ENCODE measurements around the gene DRC7.

DNA sequence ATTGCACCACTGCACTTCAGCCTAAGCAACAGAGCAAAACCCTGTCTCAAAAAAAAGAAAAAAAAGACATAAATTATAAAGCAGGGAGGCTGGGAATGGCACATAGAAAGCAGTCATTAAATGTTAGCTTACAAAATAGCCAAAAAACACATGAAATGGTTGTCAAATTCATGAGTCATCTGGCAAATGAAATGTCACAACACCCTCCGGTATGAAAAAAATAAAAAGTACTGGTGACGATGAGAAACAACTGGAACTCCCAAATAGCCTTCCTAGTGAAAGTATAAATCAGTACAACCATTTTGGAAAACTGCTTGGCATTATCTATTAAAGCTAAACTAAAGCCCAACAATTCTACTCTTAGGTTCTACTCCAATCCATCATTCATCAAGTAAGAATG, 37.4 kb downstream of the DRC7 start:
- no peak for TF ChIP-seq POLR2A (IDR thresholded peaks at IDR 0.05)
- TF ChIP-seq, protein P1, sequence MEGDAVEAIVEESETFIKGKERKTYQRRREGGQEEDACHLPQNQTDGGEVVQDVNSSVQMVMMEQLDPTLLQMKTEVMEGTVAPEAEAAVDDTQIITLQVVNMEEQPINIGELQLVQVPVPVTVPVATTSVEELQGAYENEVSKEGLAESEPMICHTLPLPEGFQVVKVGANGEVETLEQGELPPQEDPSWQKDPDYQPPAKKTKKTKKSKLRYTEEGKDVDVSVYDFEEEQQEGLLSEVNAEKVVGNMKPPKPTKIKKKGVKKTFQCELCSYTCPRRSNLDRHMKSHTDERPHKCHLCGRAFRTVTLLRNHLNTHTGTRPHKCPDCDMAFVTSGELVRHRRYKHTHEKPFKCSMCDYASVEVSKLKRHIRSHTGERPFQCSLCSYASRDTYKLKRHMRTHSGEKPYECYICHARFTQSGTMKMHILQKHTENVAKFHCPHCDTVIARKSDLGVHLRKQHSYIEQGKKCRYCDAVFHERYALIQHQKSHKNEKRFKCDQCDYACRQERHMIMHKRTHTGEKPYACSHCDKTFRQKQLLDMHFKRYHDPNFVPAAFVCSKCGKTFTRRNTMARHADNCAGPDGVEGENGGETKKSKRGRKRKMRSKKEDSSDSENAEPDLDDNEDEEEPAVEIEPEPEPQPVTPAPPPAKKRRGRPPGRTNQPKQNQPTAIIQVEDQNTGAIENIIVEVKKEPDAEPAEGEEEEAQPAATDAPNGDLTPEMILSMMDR (IDR thresholded peaks at IDR 0.05), result no peak

All from Peyer's patch (tissue), 4 donors.